ENCODE data around the gene CNRIP1.

Gene CNRIP1

DNA sequence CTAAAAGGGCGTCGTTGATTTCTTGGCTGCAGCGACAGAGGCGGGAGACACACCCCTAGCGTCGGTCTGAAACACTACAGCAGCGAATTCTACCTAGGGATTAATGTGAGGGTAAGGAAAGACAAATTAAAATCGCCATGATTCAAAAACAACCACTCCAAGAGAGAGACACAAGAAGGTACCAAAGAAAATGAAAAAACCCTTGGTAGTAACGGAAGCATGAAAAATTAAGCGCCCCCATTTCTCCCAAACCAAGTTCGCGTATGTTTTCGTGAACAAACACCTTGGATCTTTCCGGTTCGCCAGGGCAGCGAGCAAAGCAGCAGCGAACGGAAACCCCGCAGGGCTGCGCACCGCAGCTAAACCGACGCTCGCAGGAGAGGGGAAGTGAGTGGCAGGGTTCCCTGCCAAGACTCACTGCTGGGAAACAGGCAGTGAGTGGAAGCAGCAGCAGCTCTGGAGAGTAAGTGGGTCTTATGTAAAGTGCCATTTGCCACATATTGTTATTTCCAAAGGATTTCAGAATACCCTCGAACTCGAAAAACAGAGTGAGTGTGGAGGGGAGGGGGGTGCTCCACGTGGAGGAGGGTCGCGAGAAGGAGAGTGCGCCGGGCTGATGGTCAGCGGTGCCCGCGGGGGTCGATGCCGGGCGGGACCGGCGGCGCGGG is 68.4 kb downstream of the CNRIP1 start:
- DNase-seq (ENCODE audit: low read depth in 2 of 2): no peak

DNA sequence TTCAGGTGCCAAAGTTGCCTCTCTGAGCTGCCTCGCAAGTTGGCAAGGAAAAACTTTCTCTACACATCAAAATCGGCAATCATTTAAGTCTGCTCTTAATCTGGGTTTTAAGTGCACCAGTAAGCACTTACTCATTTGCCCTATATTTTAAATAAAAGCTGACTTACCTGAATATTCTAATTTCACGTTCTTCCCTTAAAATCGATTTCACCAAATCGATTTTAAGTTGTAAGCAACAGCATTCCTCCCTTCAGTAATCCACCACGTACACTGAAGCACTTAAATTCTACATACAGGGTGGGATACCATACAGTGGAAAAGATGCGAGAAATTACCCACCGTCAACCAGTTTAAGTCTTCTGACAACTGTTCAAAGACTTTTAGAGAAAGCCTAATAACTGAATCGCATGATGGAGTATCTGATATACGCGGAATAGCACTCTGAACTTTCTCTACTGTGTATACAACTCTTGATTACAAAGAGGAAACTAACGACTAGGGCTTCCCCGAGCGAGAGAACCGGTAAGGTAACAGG is 69.0 kb downstream of the CNRIP1 start:
- DNase-seq (ENCODE audit: low read depth in 2 of 2): no peak

DNA sequence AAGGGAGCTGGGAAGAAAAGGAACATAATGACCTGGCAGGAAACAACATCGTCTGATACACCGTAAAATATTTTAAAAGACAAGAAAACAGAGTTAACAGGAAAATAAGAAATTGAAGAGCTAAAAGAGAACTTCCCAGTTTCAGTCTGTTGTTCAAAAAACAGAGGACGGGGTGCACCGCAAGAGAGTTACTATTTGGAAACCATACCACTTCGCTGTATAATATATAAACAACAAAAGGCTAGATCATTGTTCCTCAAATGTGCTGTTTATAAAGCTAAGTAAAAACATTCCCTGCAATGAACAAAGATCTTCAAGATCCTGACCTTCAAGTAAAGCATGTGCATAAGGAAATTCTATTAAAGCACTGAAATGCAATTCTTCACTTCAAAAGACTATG is 69.6 kb downstream of the CNRIP1 start:
- DNase-seq (ENCODE audit: low read depth in 2 of 2): no peak

DNA sequence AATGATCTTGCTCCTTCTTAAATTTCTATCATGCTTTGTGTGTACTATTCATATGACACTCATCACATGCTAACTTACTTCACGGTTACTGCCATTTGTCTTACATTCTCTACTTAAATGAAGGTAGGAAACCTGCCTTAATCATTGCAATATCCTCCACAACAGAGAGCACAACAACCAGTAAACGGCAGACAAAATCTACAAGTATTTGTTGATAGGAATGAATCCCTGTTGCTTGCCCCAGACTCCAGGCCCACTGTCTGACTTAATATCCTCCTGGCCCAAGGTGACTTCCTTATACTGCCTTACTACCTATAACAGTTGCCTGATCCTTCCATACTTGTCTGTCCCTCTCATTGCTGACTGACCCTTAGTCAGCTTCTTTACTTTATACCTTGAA is 70.9 kb downstream of the CNRIP1 start:
- no peak for DNase-seq (ENCODE audit: low read depth in 2 of 2)

DNA sequence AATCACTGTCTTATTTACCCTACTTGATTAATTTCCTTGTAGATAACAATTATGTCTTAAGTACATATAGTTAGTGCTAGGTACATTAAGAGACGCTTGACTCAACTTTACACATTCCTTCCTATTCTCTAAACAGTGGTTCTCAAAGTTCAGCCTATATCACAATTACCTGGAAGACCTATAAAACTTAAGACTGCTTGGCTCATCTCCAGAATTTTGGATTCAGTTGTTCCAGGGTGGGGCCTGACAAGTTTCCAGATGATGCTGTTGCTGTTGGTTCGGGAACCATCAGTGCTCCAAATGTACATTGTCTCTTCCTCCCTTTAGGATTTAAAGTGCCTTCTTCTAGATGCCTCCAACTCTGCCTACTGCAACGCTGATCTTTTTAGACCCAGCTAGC is 71.4 kb downstream of the CNRIP1 start:
- no peak for DNase-seq (ENCODE audit: low read depth in 2 of 2)

DNA sequence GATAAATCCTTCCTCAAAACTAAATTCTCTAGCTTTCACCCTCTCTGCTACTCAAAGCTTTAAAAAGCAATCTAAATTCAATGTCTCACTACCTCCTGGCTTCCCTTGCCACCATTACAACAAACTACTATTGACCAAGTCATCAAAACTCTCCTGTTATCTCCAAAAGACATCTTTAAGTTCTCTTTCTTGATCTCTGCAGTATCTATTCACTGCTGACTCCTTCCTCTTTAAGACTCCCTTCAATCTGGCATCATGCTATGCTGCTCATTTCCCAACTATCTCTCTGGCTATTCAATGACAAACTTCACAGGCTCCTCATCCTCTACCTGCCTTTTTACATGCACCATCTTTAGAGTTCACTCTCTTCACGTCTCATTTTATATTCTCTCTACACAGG is 73.4 kb downstream of the CNRIP1 start:
- DNase-seq (ENCODE audit: low read depth in 2 of 2): no peak

DNA sequence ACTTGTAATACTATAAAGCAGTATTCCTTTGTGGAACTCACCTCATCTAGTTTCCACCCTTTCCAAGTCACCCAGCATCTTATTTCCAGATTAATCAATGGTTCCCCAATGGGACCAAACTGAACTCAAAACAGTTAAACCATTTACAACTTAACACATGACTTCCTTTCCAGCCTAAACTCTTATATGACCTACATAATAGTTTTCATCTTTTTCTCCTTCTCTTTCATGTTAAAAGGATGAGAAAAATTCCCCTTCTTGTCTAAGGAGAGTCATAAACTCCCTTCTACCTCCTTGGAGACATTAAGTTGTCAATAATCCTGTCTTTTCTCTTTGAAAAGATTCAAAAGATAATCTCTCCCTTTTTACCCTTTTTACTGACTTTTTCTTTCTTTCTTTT is 74.1 kb downstream of the CNRIP1 start:
- DNase-seq (ENCODE audit: low read depth in 2 of 2): no peak

DNA sequence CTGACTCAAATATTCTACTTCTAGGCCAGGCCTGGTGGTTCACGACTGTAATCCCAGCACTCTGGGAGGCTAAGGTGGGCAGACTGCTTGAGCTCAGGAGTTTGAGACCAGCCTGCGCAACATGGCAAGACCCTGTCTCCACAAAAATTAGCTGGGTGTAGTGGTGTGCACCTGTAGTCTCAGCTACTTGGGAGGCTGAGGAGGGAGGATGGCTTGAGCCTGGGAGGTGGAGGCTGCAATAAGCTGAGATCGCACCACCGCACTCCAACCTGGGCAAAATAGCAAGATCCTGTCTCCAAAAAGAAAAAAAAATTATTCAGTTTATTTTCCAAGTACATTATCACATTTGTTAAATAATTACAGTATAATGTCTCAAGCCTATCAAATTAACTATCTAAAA is 74.7 kb downstream of the CNRIP1 start:
- no peak for DNase-seq (ENCODE audit: low read depth in 2 of 2)

DNA sequence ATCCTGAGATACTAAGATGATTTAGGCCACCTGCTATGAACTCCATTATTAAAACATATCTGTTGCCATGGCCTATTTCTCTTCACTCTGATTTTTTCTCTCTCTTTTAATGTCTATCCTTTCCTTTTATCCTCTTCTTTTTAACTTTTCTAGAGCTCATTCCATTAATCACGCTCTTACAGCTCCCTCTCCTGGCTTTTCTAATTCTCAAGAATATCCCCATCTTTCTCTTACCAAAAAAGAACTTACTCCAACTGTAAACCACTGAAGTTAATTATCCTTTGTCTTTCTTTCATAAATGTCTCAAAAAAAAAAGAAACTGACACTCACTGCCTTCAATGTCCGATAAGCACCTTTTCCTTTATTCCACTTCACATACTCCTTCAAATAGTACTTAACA is 75.3 kb downstream of the CNRIP1 start:
- DNase-seq (ENCODE audit: low read depth in 2 of 2): no peak
